DMS153 (cell line): Measurements from ENCODE around the gene DAND5.
"Not testable (repeated sequence)": the region's sequence is repeated elsewhere in the genome, so short reads cannot be mapped to it uniquely, and the experiment has no call there.

Source experiments
- DNase-seq: peaks from one replicate; lab custom pipeline; 2025; lab: John Stamatoyannopoulos, UW

DAND5 gene

GRCh38 chr19:12967907-12968306 lies 1.5 kb upstream of the DAND5 start:
- DNase-seq, result no peak

GRCh38 chr19:12970070-12970820 lies 869 bp downstream of the DAND5 start:
- no peak for DNase-seq

GRCh38 chr19:12973236-12973635 lies 3.9 kb downstream of the DAND5 start:
- no peak for DNase-seq

- no peak for DNase-seq
These were observed 5.2 kb downstream of the DAND5 start for GRCh38 chr19:12974301-12975220.

GRCh38 chr19:12975221-12975741 lies 5.9 kb downstream of the DAND5 start:
- no peak for DNase-seq

GRCh38 chr19:12976109-12976508 lies 6.7 kb downstream of the DAND5 start:
- not testable (repeated sequence) for DNase-seq

GRCh38 chr19:12979974-12980373 lies 10.6 kb downstream of the DAND5 start:
- no peak for DNase-seq

- DNase-seq, result no peak
These were observed 13.3 kb downstream of the DAND5 start for GRCh38 chr19:12982648-12983047.

- no peak for DNase-seq
These were observed 13.7 kb downstream of the DAND5 start for GRCh38 chr19:12983091-12983490.

GRCh38 chr19:12983542-12984142 lies 14.3 kb downstream of the DAND5 start:
- peak; percentile 24 for DNase-seq

GRCh38 chr19:12984143-12984627 lies 14.8 kb downstream of the DAND5 start:
- DNase-seq, result no peak

GRCh38 chr19:12984683-12985048 lies 15.3 kb downstream of the DAND5 start:
- no peak for DNase-seq

GRCh38 chr19:12985049-12985776 lies 15.8 kb downstream of the DAND5 start:
- no peak for DNase-seq

GRCh38 chr19:12986726-12987125 lies 17.4 kb downstream of the DAND5 start:
- no peak for DNase-seq

- no peak for DNase-seq
These were observed 17.8 kb downstream of the DAND5 start for GRCh38 chr19:12987190-12987589.

- no peak for DNase-seq
These were observed 18.4 kb downstream of the DAND5 start for GRCh38 chr19:12987781-12988180.

- DNase-seq, result no peak
These were observed 21.1 kb downstream of the DAND5 start for GRCh38 chr19:12990431-12990830.

- DNase-seq, result no peak
These were observed 21.5 kb downstream of the DAND5 start for GRCh38 chr19:12990853-12991252.

- DNase-seq, result no peak
These were observed 21.9 kb downstream of the DAND5 start for GRCh38 chr19:12991296-12991695.

GRCh38 chr19:12992729-12993128 lies 23.4 kb downstream of the DAND5 start:
- DNase-seq, result no peak

GRCh38 chr19:12993562-12993961 lies 24.2 kb downstream of the DAND5 start:
- no peak for DNase-seq
